Measurements from ENCODE around the gene SOX2.

Gene SOX2

DNA sequence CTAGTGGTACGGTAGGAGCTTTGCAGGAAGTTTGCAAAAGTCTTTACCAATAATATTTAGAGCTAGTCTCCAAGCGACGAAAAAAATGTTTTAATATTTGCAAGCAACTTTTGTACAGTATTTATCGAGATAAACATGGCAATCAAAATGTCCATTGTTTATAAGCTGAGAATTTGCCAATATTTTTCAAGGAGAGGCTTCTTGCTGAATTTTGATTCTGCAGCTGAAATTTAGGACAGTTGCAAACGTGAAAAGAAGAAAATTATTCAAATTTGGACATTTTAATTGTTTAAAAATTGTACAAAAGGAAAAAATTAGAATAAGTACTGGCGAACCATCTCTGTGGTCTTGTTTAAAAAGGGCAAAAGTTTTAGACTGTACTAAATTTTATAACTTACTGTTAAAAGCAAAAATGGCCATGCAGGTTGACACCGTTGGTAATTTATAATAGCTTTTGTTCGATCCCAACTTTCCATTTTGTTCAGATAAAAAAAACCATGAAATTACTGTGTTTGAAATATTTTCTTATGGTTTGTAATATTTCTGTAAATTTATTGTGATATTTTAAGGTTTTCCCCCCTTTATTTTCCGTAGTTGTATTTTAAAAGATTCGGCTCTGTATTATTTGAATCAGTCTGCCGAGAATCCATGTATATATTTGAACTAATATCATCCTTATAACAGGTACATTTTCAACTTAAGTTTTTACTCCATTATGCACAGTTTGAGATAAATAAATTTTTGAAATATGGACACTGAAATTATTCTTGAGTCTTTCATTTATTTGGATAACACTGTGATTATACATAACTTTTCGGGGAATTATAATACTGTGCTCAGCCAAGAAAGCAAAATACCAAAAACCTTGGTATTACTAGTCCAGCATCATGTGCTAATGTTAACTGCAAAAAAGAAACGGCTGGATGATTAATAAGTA is 2.2 kb downstream of the SOX2 start:
- no peak for DNase-seq (ENCODE audit: low read depth)
- TF ChIP-seq, protein P1, sequence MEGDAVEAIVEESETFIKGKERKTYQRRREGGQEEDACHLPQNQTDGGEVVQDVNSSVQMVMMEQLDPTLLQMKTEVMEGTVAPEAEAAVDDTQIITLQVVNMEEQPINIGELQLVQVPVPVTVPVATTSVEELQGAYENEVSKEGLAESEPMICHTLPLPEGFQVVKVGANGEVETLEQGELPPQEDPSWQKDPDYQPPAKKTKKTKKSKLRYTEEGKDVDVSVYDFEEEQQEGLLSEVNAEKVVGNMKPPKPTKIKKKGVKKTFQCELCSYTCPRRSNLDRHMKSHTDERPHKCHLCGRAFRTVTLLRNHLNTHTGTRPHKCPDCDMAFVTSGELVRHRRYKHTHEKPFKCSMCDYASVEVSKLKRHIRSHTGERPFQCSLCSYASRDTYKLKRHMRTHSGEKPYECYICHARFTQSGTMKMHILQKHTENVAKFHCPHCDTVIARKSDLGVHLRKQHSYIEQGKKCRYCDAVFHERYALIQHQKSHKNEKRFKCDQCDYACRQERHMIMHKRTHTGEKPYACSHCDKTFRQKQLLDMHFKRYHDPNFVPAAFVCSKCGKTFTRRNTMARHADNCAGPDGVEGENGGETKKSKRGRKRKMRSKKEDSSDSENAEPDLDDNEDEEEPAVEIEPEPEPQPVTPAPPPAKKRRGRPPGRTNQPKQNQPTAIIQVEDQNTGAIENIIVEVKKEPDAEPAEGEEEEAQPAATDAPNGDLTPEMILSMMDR (IDR thresholded peaks at IDR 0.05; ENCODE audit: insufficient read depth, low read depth, low read length, missing control alignments), result no peak
- no peak overlapping the region for H3K4me3 ChIP-seq (ENCODE audit: low read depth, low read length)

- no peak for DNase-seq (ENCODE audit: low read depth)
- TF ChIP-seq, protein P1 (IDR thresholded peaks at IDR 0.05; ENCODE audit: insufficient read depth, low read depth, low read length, missing control alignments), result no peak
- H3K4me3 ChIP-seq (ENCODE audit: low read depth, low read length), result no peak overlapping the region
Observed at GRCh38 chr3:181715571-181716340, 4.0 kb downstream of the SOX2 start.

DNA sequence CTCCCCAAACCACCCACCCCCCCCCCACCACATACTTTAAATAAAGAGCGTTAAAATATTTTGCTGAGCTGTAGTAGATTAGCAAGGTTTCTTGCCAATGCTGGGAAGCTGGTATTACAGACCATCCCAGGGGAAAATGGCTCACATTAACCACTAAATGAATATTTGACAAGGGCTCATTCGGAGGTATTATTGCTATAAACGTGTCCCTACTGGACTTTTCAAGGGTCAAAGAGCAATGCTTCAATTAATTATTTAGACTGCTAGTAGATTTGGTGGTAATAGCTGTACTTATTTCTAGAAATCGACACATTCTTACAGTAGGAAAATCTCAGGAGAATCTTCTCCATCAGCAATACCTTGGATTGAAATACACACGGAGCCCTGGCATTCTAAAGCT is 5.2 kb downstream of the SOX2 start:
- TF ChIP-seq, protein P1 (IDR thresholded peaks at IDR 0.05; ENCODE audit: insufficient read depth, low read depth, low read length, missing control alignments), result no peak
- DNase-seq (ENCODE audit: low read depth), result no peak
- no peak overlapping the region for H3K4me3 ChIP-seq (ENCODE audit: low read depth, low read length)

- TF ChIP-seq, protein P1 (IDR thresholded peaks at IDR 0.05; ENCODE audit: insufficient read depth, low read depth, low read length, missing control alignments), result no peak
- no peak overlapping the region for H3K4me3 ChIP-seq (ENCODE audit: low read depth, low read length)
- DNase-seq (ENCODE audit: low read depth), result no peak
Observed at GRCh38 chr3:181717549-181718171, 5.9 kb downstream of the SOX2 start.

DNA sequence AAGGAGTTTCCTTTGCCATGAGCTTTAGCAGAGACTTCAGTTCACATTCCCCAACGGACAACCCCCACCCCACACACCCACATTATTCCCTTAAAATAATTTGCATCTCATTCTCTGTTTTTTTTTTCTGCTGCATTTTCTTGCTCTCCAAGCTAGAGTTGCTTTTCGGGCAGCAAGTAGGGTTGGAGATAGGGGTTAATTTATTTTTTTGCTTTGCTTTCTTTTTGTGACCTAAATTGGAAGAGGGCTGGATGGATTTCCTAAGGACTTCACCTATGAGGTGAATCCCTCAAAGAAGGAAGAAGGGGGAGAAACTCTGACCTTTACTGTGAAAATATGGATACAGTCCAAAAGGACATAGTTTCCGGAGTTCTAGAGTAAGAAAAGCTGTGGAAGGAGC is 6.6 kb downstream of the SOX2 start:
- DNase-seq (ENCODE audit: low read depth), result no peak
- no peak overlapping the region for H3K4me3 ChIP-seq (ENCODE audit: low read depth, low read length)
- TF ChIP-seq, protein P1 (IDR thresholded peaks at IDR 0.05; ENCODE audit: insufficient read depth, low read depth, low read length, missing control alignments), result no peak

DNA sequence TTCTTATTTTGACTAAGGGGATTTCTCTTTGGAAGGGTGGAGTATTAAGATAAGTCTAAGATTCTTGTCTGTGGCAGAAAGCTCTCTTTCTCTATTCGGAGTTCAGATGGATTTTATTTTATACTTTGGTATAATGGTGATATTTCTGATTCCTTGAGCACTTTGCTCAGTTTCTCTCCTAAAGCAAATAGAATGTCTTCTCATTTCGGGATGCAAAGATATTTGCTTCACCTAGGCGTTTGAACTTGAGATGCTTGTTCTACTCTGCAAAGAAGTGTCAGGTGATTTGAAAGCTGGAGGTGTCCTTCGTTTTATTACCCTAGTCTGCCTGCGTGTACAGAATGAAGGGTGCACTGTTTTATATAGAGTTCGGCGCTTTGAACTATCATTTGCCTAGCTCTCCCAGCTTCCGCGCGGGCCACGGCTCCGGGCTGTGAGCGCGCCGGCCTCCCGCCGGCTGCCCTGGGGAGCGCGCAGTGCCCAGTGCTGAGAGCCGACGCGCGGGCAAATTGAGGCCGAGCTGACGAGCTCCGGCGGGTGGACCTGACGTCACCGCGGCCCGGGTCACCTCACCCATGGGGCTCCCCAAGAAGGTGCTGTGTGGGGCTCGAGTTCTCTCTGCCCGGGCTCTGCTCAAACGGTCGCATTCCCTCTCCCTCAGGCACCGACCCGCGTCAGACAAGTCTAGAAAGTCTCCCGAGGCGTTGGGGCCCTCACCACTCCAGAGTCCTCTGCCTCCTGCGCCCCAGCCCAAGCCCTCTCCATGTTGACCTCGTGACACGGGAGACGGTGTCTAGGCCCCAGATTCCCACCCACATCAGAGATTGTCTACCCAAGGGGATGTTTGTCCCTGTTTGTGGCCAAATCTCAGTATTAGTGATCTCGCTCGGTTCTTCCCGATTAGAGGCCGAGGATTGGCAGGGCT is 7.5 kb downstream of the SOX2 start:
- no peak overlapping the region for H3K4me3 ChIP-seq (ENCODE audit: low read depth, low read length)
- no peak for DNase-seq (ENCODE audit: low read depth)
- TF ChIP-seq, protein P1 (IDR thresholded peaks at IDR 0.05; ENCODE audit: insufficient read depth, low read depth, low read length, missing control alignments), result no peak

All from GM12865 (cell line).